GM19193 (cell line): Measurements from ENCODE around the gene CHRNB2.
A peak's percentile ranks its signal among the peaks of the same experiment; 100 is the strongest.

Experiments
- POLR2A ChIP-seq: IDR thresholded peaks from 4 replicates; pipeline ENCODE4 v1.6.1; 2011; ENCODE audit not compliant: insufficient read depth, insufficient read length; ENCODE audit errors: extremely low read depth

The CHRNB2 gene

GRCh38 chr1:154568157-154568815 lies 708 bp downstream of the CHRNB2 start:
- TF ChIP-seq POLR2A: no peak

- no peak for TF ChIP-seq POLR2A
These were observed 3.8 kb downstream of the CHRNB2 start for GRCh38 chr1:154571244-154571963.

DNA sequence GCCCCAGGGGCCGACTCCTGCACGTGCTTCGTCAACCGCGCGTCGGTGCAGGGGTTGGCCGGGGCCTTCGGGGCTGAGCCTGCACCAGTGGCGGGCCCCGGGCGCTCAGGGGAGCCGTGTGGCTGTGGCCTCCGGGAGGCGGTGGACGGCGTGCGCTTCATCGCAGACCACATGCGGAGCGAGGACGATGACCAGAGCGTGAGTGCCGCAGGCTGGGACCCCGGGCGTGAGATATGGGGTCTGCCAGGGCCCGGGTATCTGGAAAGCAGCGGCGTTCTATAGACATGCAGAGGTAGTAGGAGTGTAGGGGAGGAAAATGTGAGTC lies 4.3 kb downstream of the CHRNB2 start:
- no peak for TF ChIP-seq POLR2A

- TF ChIP-seq POLR2A: no peak
These were observed 5.0 kb downstream of the CHRNB2 start for GRCh38 chr1:154572468-154573167.

GRCh38 chr1:154573168-154573510 lies 5.6 kb downstream of the CHRNB2 start:
- TF ChIP-seq POLR2A: no peak

DNA sequence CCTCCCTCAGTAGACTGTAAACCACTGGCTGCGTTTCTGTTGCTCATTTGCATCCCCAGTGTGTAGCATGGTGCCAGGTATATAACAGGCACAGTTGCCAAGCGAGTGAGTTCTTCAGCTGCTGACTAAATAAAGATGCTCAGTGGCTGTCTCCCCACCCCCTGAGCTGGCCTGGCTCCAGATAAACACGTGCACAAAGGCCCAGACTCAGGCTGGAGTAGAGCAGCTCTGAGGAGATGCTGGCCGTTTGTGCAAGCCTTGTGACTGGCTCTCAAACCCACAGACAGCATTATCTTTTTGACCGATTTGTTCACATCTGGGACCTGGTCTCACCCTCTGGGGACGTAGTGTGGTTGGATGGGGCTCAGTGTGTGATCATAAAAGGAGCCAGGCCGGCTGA lies 7.1 kb downstream of the CHRNB2 start:
- peak; percentile 34 for TF ChIP-seq POLR2A

GRCh38 chr1:154575147-154575927 lies 7.8 kb downstream of the CHRNB2 start:
- TF ChIP-seq POLR2A: no peak

DNA sequence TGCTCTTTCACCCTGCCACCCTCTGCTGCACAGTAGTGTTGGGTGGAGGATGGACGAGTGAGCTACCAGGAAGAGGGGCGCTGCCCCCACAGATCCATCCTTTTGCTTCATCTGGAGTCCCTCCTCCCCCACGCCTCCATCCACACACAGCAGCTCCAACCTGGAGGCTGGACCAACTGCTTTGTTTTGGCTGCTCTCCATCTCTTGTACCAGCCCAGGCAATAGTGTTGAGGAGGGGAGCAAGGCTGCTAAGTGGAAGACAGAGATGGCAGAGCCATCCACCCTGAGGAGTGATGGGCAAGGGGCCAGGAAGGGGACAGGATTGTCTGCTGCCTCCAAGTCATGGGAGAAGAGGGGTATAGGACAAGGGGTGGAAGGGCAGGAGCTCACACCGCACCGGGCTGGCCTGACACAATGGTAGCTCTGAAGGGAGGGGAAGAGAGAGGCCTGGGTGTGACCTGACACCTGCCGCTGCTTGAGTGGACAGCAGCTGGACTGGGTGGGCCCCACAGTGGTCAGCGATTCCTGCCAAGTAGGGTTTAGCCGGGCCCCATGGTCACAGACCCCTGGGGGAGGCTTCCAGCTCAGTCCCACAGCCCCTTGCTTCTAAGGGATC lies 8.5 kb downstream of the CHRNB2 start:
- no peak for TF ChIP-seq POLR2A

DNA sequence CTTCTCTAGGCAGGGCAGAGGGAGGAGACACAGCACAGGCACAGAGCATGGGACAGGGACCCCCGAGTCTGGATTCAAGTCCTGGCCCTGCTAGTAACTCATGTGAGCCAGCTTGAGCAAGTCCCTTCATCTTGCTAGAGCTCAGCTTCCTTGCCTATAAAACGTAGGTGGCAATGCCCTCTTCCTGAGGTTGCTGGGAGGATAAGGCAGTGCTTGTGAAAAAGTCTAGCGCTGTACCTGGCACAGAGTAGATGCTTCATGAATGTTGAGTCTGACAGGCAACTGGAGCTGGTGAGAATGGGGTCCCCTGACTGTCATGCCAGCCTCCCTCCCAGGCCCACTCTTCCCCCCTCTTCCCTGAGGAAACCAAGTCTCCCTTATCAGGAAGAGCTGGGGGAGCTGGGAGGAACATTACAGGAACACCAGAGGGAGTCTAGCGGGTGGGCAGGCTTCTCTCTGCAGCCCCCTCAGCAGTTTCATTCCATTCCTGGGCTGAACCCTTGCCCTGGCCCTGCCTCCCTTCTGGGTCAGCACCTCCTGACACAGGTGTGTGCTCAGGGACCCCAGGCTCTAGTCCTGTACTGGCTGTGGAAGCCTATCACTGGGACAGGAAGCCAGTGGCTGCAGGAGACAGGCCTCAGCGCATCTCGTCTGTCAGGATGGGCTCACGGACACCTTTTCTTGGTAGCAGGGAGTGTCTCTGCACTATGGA lies 9.9 kb downstream of the CHRNB2 start:
- TF ChIP-seq POLR2A: peak; percentile 46

DNA sequence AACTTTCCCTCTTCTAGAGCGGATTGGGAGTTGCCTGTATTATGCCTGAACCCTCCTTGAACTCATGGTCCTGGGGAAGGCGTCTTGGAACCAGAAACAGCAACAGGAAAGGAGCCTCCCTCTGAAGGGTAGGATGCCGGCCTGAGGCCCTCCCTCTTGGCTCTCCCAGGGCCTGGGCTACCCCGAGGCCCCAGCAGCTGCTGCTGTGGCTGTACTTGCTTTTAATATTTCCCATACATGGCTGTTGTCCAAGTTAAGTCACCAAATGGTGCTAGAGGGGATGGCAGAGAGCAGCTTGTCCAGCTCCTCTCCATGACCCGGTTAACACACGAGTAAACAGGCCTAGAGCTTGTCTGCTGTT lies 10.5 kb downstream of the CHRNB2 start:
- TF ChIP-seq POLR2A: no peak

DNA sequence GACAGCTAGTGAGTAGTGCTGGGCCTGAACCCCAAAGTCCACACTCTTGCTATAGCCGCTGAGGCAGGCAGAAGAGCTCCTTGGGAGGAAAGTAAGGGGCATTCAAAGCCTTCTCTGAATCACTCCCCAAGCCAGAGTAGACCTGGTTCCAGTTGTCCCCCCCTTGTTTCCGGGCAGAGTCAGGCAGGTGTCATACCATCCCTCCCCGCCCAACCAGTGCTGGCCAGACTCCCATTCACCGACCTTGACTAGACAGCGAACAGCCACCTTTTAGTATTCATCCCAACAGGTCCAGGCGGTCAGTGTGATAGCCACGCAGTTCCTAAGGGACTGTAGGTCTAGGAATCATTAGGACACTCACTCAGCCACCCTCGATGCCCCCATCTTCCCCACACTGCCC lies 11.8 kb downstream of the CHRNB2 start:
- TF ChIP-seq POLR2A: peak; percentile 26

- no peak for TF ChIP-seq POLR2A
These were observed 14.2 kb downstream of the CHRNB2 start for GRCh38 chr1:154581766-154582165.

DNA sequence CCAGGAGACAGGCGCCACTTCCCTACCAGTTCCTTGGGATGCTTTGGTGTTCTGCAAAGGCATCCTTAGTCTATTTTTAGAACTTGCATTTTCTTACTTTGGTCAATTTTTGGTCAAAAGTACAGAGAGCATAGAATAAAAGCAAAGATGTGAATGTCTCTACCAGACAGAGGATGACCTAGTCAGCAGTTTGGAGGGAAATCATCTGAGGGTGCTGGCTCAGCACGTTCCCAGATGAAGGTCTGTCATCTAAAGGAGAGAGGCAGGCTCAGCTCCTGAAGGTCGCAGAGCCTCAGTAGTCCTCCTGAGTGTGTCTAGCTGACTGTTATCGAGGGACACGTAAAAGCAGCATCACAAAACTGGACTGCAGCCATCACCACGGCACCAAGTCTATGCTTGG lies 15.3 kb downstream of the CHRNB2 start:
- TF ChIP-seq POLR2A: no peak

DNA sequence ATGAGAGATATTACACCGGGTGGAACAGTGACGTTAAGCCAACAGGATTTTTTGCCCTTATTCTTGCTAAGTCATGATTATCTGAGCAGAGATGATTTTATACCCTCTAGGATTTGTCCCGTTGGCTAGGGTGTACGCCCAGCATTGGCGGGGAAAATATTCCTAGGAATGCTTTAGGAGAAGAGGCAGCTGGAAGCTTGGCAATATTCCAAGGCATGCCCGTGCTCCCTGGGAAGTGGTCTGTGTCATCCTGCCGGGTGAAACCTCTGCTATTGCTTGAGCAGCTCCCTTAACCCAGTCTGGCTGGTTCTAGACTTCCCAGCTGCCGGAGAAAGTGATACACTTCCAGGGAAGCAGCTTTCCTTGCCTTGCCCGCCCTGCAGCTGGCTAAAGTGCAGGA lies 16.2 kb downstream of the CHRNB2 start:
- TF ChIP-seq POLR2A: no peak
